ENCODE results near the gene PLEKHJ1.

PLEKHJ1 gene

GRCh38 chr19:2250766-2251105 is 14.6 kb upstream of the PLEKHJ1 start:
- Histone ChIP-seq H3K36me3 (peaks cover 41% of the 10 kb centered on the region), H3K27me3 (no peaks in the 10 kb centered on the region), H3K4me1 (no peaks in the 10 kb centered on the region), H3K4me3 (ENCODE audit: low read depth, low read length) (no peak overlapping the region), H3K9me3 (no peaks in the 10 kb centered on the region)
- no peak for DNase-seq
- TF ChIP-seq, protein P1, sequence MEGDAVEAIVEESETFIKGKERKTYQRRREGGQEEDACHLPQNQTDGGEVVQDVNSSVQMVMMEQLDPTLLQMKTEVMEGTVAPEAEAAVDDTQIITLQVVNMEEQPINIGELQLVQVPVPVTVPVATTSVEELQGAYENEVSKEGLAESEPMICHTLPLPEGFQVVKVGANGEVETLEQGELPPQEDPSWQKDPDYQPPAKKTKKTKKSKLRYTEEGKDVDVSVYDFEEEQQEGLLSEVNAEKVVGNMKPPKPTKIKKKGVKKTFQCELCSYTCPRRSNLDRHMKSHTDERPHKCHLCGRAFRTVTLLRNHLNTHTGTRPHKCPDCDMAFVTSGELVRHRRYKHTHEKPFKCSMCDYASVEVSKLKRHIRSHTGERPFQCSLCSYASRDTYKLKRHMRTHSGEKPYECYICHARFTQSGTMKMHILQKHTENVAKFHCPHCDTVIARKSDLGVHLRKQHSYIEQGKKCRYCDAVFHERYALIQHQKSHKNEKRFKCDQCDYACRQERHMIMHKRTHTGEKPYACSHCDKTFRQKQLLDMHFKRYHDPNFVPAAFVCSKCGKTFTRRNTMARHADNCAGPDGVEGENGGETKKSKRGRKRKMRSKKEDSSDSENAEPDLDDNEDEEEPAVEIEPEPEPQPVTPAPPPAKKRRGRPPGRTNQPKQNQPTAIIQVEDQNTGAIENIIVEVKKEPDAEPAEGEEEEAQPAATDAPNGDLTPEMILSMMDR (IDR thresholded peaks at IDR 0.05; ENCODE audit: low read depth, low read length), result no peak

DNA sequence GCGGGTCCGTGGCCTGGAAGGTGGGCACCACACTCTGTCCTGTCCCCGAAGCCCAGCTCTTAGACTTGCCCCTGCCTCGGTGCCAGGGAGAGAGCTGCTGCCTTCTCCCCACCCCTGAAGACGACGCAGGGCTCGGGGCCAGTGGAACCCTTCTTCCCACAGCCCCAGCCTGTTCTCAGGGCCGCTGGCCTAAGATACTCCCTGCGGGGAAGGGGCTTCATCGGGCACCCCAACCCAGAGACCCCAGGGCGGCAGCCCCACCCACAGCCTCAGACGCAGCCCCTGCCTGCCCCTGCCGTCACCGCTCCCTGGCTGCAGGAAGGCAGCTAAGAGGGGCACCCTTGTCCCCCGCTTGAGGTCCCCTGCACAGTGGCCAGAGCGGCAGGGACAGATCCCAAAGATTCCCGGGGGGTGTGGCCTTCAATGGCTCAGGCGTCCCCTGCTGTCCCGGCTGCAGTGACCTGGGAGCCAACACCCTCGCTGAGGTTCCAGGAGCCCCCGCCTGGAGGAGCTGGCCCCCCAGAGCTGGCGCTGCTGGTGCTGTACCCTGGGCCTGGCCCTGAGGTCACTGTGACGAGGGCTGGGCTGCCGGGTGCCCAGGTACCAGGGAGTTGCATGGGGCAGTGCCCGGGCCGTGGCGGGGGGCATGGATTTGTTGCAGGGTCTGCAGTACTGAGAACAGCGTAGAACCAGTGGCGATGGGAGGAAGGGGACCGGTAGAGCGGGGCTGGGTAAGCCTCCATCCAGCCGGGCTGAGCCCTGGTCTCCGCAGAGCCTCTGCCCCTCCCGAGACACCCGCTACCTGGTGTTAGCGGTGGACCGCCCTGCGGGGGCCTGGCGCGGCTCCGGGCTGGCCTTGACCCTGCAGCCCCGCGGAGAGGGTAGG is 14.0 kb upstream of the PLEKHJ1 start:
- no peaks in the 10 kb centered on the region for H3K4me1 ChIP-seq
- peak; percentile 21 for DNase-seq
- TF ChIP-seq, protein P1 (IDR thresholded peaks at IDR 0.05; ENCODE audit: low read depth, low read length), result no peak
- no peaks in the 10 kb centered on the region for H3K27me3 ChIP-seq
- H3K4me3 ChIP-seq (ENCODE audit: low read depth, low read length), result no peak overlapping the region
- H3K9me3 ChIP-seq, result no peaks in the 10 kb centered on the region
- peaks cover 47% of the 10 kb centered on the region for H3K36me3 ChIP-seq

DNA sequence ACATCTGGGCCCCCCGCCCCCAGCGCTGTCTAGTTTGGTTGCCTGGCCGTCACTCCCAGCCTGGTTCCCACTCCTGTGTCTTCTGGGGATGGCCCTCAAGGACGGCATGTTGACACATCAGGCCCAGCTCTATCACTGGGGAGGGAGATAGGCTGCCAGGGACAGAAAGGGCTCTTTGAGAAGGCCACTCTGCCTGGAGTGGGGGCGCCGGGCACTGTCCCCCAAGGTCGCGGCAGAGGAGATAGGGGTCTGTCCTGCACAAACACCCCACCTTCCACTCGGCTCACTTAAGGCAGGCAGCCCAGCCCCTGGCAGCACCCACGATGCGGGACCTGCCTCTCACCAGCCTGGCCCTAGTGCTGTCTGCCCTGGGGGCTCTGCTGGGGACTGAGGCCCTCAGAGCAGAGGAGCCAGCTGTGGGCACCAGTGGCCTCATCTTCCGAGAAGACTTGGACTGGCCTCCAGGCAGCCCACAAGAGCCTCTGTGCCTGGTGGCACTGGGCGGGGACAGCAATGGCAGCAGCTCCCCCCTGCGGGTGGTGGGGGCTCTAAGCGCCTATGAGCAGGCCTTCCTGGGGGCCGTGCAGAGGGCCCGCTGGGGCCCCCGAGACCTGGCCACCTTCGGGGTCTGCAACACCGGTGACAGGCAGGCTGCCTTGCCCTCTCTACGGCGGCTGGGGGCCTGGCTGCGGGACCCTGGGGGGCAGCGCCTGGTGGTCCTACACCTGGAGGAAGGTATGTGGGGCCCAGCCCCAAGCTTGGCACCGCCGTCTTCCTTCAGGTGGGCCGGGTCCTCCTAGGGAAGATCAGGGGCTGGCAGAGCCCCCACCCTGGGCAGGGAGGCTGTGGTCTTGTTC is 13.1 kb upstream of the PLEKHJ1 start, which contains the start of gene AMH:
AMH (plus strand) TSS at position 314 of the 857 bp plus-strand sequence; CDS start at position 324, 10 bp downstream.
- TF ChIP-seq, protein P1 (IDR thresholded peaks at IDR 0.05; ENCODE audit: low read depth, low read length), result no peak
- no peaks in the 10 kb centered on the region for H3K4me1 ChIP-seq
- no peaks in the 10 kb centered on the region for H3K27me3 ChIP-seq
- DNase-seq, result peak; percentile 37
- H3K9me3 ChIP-seq, result no peaks in the 10 kb centered on the region
- peaks cover 56% of the 10 kb centered on the region for H3K36me3 ChIP-seq
- no peak within 1 kb of the TSS for H3K4me3 ChIP-seq (ENCODE audit: low read depth, low read length)

DNA sequence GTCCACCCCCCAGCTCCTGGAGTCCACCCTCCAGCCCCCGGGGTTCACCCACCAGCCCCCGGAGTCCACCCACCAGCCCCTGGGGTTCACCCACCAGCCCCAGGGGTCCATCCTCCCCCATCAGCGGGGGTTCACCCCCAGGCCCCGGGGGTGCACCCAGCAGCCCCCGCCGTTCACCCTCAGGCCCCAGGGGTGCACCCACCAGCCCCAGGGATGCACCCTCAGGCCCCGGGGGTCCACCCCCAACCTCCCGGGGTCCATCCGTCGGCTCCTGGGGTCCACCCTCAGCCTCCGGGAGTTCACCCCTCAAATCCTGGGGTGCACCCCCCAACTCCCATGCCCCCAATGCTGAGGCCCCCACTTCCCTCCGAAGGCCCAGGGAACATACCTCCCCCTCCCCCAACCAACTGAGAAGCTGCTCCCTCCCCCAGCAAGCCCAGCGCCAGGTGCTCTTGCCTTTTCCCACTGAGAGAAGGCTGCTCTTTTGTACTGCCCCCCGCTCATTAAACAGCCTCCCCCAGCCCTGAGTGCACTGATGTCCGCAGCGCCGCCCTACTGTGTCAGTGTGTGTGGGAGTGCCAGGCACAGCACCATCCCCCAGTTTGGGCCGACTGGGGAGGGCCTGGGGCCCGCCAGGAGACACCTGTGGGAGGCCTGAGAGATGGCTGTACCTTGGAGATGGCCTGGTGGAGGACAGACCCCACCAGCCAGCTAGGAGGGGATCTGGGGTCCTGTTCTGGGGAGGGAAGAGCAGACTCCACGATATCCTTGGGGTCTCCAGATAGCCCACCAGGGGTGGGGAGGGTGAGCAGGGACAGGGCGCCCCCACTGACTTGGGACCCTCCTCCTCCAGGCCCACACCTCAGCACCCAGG is 12.2 kb upstream of the PLEKHJ1 start:
- Histone ChIP-seq H3K4me3 (ENCODE audit: low read depth, low read length) (no peak overlapping the region), H3K36me3 (peaks cover 65% of the 10 kb centered on the region), H3K27me3 (no peaks in the 10 kb centered on the region), H3K9me3 (no peaks in the 10 kb centered on the region), H3K4me1 (peaks cover 3% of the 10 kb centered on the region; the same call in 1 of the 2 replicates)
- TF ChIP-seq, protein P1 (IDR thresholded peaks at IDR 0.05; ENCODE audit: low read depth, low read length), result no peak
- DNase-seq, result peak; percentile 9

DNA sequence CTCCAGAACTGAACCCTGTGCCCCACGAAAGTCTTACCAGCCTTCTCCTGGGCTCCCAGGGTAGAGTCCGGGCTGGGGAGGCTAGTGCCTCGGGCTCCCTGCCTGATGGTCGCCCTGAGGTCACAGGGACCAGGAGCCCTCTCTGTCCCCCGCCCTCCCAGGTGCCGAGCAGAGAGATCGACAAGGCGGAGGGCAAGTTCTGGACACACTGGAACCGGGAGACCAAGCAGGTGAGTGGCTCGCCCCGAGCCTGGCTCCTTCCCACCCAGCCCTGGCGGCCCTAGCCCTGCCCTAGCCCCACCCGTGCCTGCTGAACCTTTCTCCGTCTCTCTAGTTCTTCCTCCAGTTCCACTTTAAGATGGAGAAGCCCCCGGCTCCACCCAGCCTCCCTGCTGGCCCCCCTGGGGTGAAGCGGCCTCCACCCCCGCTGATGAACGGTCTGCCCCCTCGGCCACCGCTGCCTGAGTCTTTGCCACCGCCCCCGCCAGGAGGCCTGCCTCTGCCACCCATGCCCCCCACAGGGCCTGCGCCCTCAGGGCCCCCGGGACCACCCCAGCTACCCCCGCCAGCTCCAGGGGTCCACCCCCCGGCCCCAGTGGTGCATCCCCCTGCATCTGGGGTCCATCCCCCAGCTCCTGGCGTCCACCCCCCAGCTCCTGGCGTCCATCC is 11.4 kb upstream of the PLEKHJ1 start:
- Histone ChIP-seq H3K27me3 (no peaks in the 10 kb centered on the region), H3K4me1 (peaks cover 9% of the 10 kb centered on the region; the same call in 1 of the 2 replicates), H3K36me3 (peaks cover 73% of the 10 kb centered on the region), H3K9me3 (no peaks in the 10 kb centered on the region), H3K4me3 (ENCODE audit: low read depth, low read length) (no peak overlapping the region)
- DNase-seq, result no peak
- TF ChIP-seq, protein P1 (IDR thresholded peaks at IDR 0.05; ENCODE audit: low read depth, low read length), result no peak
